SK-N-MC (cell line): ENCODE measurements around the gene SDK1.

Source experiments
- EZH2 ChIP-seq: fragments of 200-600 bp; sonication (generic); IDR thresholded peaks from one replicate; pipeline ENCODE4 v1.6.1; 2017; ENCODE audit warnings: antibody characterized with exemption
- FOXP2 ChIP-seq: optimal IDR thresholded peaks from 2 replicates; pipeline ENCODE3; 2011; ENCODE audit warnings: mild to moderate bottlenecking, moderate library complexity; ENCODE audit not compliant: insufficient read depth; ENCODE audit errors: extremely low read length, control extremely low read depth
- POLR2AphosphoS5 ChIP-seq: IDR thresholded peaks from 2 replicates; pipeline ENCODE4 v1.6.1; 2012; ENCODE audit warnings: mild to moderate bottlenecking, low read depth, low read length, borderline replicate concordance

GRCh38 chr7:4133491-4134044 lies 832.5 kb downstream of the SDK1 start:
- TF ChIP-seq POLR2AphosphoS5: no peak
- TF ChIP-seq EZH2: no peak
- no peak for TF ChIP-seq FOXP2
